HG02763 (cell line): Measurements from ENCODE around the gene DBT.
A peak's percentile ranks its signal among the peaks of the same experiment; 100 is the strongest.
"Not testable (repeated sequence)": the region's sequence is repeated elsewhere in the genome, so short reads cannot be mapped to it uniquely, and the experiment has no call there.

Source experiments
- ATAC-seq: cut with Tn5 transposase; IDR thresholded peaks from one replicate; pipeline ENCODE4 v1.9.1; 2021; ENCODE audit warnings: mild to moderate bottlenecking, moderate library complexity; ENCODE audit not compliant: unreplicated experiment

DBT gene

DNA sequence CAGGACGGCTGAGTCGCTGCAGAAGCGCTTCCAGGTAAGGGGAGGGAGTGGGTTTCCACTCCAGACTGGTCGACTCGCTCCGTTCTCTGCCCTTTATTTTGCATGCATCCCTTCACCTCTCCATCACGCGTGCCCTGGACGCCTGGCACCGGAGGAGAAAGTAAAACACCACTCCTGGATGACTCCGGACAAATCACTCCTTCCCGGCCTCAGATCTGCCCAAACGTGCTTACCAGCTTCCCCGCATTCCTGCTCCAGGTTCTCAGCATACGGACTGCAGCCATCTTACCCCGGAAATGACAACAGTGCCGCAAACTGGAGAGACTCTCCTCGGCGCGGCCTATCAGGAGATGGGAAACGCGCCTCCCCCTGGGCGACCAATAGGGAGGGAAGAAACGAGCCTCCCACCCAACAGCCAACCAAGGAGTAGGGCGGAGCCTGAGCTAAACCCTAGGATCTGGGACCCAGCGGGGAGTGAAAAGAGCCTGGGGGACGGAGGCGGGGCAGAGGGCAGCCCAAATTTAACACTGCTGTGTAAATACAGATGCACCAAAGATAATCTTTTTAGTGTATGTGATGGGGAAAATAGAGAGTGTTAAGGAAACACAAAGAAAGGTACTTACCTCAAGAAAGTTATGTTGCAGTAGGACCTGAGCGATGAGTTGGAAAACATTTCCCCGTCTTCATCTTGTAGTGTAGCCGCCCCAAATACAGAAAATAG is at the start of gene DBT:
Gene DBT (minus strand): TSS at position 298 of the 721 bp plus-strand sequence. CDS start 14 bp downstream, at position 284.
- ATAC-seq: peak; percentile 100

DNA sequence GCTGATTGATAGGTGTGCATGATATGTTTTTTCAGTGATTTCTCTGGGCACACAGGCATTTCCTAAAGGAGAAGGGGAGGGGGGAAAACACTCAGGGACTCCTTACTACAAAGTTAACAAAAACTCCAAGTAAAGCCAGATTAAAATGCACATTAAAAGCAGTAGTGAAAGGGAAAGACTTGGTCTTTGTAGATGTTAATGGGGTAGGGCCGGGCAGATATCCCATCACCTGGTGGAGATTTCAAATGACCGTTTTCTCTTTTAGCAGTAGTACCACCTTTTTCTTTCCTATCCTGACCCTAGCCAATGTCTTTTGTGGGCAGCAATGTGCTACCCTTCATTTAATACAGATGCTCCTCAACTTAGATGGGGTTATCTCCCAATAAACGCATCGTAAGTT is 48.9 kb upstream of the DBT start:
- no peak for ATAC-seq

DNA sequence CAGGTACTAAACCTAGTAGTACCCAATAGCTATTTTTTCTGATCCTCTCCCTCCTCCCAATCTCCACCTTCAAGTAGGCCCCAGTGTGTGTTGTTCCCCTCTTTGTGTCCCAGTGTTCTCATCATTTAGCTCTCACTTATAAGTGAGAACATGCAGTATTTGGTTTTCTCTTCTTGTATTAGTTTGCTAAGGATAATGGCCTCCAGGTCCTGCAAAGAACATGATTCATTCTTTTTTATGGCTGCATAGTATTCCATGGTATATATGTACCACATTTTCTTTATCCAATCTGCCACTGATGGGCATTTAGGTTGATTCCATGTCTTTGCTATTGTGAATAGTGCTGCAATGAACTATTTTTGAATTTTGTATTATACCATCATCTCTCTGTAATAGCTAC is 47.4 kb upstream of the DBT start:
- not testable (repeated sequence) for ATAC-seq

- no peak for ATAC-seq
Measured at GRCh38 chr1:100296140-100296539, 46.5 kb upstream of the DBT start.

- no peak for ATAC-seq
Measured at GRCh38 chr1:100292711-100293110, 43.1 kb upstream of the DBT start.

DNA sequence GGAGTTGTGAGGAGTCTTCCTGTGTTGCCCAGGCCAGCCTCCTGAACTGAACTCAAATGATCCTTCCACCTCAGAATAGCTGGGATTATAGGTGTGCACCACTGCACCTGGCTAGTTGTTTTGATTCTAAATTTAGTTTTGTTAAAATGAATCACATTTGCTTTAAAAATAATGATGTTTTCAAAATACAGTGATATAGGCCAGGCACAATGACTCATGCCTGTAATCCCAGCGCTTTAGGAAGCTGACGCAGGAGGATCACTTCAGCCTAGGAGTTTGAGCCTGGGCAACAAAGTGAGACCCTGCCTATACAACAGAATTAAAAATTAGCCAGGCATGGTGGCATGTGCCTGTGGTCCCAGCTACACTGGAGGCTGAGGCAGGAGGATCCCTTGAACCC is 40.7 kb upstream of the DBT start:
- no peak for ATAC-seq

DNA sequence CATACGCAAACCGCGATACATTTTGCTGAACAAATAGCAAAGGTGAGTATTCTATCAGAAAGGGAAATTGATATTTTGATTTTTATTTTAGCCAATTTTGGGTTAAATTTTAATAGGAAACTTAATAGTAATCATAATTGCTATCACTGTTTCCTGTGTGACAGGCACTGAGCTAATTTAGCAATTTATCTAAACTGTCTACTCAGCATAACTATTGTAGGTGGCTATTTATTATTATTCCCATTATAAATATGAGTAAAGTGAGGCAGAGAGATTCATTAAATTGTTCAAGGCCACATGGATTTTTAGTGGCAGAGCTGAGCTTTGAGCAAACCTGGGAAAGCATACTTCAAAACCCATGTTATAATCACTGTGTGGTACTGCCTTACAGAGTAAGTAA is 37.5 kb upstream of the DBT start:
- ATAC-seq: no peak

DNA sequence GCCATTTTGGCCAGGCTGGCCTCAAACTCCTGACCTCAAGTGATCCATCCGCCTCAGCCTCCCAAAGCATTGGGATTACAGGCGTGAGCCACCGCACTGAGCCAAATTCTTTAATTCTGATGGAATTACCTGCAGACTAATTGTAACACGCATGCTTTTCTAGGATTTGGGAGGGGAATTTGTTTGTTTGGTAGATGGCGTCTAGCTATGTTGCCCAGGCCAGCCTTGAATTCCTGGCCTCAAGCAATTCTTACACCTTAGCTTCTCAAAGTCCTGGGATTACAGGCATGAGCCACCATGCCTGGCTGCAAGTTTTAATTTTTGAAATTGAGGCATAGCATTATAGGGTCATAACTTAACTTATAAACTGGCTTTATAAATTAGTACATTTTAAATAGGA is 35.0 kb upstream of the DBT start:
- no peak for ATAC-seq

DNA sequence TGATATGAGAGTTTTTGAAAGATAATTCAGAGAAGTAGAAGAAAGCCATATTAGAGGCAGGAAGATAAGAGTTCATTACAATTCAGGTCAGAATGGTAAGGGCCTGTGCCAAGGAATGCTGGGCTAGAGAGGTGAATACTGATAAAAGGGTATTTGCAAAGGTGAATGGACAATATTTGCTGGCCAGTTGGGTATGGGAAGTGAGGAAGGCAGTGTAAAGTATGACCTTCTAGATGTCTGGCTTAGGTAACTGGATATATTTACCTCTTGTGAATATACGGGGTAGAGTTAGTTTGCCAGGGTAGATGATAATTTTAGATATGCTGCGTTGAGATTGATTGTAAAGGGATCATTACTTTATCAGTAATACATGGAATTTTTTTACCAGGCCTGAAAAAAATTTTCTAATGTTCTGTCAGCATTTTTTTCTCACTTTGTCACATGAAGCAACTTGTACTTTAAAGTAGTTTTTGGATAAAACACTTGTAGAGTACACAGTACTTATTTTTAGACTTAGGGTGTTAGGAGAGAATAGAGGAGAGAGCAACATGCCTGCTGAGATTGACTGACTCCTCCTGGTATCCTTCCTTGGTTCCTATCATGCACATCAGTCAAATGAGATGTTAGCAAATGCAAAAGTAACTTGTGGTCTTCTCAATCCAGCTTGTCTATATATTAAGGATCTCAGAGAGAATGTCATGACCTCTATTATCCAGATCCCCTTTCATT is 30.5 kb upstream of the DBT start:
- no peak for ATAC-seq

DNA sequence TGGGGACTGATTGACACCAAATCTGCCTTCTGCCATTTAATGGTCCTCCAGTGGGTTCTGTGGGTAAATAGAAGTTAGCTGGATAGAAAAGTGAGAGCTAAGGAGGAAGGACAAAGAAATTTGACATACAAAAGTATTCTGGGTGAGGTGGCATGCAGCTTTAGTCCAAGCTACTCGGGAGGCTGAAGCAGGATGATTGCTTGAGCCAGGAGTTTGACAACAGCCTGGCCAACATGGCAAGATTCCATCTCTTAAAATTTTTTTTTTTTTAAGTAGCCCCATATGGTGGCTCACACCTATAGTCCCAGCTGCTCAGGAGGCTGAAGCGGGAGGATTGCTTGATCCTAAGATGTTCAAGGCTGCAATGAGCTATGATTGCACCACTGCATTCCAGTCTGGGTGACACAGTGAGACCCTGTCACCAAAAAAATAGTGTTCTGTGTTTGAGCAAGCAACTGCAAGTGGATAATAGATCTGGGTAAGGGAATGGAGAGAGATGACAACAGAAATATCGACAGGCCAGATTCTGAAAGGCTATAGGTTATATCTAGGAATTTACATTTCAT is 29.8 kb upstream of the DBT start:
- no peak for ATAC-seq

DNA sequence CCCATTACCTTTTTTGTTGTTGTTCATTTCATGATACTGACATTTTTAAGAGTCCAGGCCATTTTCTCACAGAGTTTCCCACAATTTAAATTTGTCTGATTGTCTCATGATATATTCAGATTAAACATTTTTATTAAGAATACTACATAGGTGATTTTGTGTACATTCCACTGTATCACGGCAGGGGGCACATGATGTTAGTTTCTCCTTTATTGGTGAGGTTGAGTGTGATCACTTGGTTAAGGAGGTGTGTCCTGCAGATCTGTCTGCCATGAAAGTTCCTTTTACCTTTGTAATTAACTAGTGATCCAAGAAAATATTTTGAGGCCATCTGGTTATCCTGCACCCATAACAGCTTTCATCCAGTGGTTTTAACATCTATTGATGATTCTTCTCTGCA is 28.2 kb upstream of the DBT start:
- ATAC-seq: no peak

DNA sequence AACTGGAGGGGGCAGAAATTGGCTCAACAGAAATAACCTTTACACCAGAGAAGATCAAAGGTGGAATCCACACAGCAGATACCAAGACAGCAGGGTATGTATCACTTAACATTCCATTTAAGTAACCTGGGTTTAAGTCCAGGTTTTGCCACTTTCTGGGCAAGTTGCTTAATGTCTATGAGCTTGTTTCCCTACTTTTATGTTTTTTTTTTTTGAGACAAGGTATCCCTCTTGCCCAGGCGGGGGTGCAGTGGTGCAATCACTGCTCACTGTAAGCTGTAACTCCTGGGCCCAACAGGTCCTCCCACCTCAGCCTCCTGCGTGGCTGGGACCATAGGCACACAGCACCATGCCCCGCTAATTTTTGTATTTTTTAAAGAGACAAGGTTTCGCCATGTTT is 18.6 kb upstream of the DBT start:
- ATAC-seq: no peak

GRCh38 chr1:100267284-100267683 is 17.6 kb upstream of the DBT start:
- no peak for ATAC-seq

DNA sequence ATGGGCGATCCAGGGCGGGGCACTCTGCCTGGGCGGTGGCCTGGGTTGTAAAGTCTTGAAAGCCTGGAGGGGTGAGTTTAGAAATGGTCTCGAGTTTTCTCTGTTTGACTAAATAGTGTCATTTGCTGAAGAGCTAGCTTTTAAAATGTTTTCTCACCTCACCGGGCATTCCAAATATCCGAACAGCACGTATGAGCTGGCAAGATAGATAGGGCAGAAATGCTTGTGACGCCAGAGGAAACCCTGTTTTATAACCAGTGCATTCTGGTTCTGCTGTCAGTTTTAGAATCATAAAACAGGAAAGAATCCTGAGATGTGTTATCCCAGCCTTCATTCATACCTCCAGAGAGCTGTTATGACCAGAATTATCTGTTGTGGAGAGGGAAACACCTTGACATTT is 17.1 kb upstream of the DBT start:
- ATAC-seq: peak; percentile 10

DNA sequence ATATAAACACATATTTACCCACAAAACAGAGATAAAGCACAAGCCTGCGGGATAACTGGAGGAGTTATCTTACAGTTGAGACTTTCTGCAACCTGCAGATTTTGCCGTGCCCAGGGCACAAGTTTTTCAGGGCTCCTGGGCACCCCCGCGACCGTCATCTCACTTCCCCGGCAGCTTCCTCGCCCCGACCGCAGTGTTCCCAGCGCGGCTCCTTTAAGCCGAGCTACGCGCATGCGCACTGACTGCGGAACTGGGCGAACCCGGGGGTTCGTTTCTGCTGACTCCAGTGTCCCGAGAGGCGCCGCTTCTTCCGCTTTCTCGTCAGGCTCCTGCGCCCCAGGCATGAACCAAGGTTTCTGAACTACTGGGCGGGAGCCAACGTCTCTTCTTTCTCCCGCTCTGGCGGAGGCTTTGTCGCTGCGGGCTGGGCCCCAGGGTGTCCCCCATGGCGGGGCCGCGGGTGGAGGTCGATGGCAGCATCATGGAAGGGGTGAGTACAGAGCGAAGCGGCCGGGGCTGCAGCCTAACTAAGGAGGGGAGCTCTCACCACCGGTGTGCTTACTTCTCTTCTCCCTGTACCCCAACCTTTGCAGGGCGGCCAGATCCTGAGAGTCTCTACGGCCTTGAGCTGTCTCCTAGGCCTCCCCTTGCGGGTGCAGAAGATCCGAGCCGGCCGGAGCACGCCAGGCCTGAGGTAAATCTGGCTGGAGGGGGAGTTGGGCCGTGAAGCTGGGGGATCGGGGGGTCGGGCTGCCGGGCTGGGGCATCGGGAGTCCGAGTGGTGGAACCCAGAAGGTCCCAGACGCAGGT is 16.5 kb upstream of the DBT start, which contains the start of gene RTCA:
Gene RTCA (plus strand): TSS at position 286 of the 810 bp plus-strand sequence. CDS start 160 bp downstream, at position 446.
- peak; percentile 99 for ATAC-seq

- peak; percentile 29 for ATAC-seq
Measured at GRCh38 chr1:100265562-100265930, 15.9 kb upstream of the DBT start.

DNA sequence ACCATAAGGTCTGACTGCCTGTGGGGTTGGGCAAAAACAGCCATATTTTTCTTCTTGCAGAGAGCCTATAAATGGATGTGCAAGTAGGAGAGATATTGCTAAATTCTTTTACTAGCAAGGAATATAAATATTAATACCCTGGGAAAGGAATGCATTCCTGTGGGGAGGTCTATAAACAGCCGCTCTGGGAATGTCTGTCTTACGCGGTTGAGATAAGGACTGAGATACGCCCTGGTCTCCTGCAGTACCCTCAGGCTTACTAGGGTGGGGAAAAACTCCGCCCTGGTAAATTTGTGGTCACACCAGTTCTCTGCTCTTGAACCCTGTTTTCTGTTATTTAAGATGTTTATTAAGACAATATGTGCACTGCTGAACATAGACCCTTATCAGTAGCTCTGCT is 14.4 kb upstream of the DBT start:
- not testable (repeated sequence) for ATAC-seq

- no peak for ATAC-seq
Measured at GRCh38 chr1:100261686-100262085, 12.1 kb upstream of the DBT start.

- ATAC-seq: not testable (repeated sequence)
Measured at GRCh38 chr1:100258427-100258826, 8.8 kb upstream of the DBT start.

DNA sequence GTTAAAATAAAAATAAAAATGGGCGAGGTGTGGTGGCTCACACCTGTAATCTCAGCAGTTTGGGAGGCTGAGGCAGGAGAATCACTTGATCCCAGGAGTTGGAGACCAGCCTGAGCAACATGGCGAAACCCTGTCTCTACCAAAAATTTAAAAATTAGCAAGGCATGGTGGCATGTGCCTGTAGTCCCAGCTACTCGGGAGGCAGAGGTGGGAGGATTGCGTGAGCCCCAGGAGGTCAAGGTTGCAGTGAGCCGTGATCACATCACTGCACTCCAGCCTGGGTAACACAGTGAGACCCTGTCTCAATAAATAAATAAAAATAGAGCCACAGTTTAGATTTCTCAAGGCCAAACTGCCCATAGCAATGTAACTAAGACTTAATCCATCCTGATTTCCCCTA is 6.6 kb upstream of the DBT start:
- not testable (repeated sequence) for ATAC-seq

GRCh38 chr1:100253552-100253951 is 3.9 kb upstream of the DBT start:
- no peak for ATAC-seq
